GM23338 (cell line): ENCODE measurements around the gene KRT74. TPM values are rescaled to one million over a fixed set of nuclear protein-coding genes. Genes with fewer than 3 reads are reported as not detected.

Experiments
- ATAC-seq: fragments of 200-7000 bp; cut with Tn5 transposase; 3 replicates; pipeline ENCODE4 v1.9.1; 2020
- DNase-seq: peaks from one replicate; pipeline ENCODE4 v3.0.0-alpha.2; 2015; ENCODE audit warnings: low spot score
- H2AFZ ChIP-seq: fragments of 200-600 bp; sonication (generic); 2 replicates; pipeline ENCODE4 v1.8.0; 2016; ENCODE audit warnings: antibody characterized with exemption, mild to moderate bottlenecking, moderate library complexity
- H3F3A ChIP-seq: fragments of 200-600 bp; sonication (generic); replicated peaks from 2 replicates; pipeline ENCODE4 v1.8.0; 2017; ENCODE audit warnings: antibody characterized with exemption, mixed run types, low read depth
- H3K27ac ChIP-seq: fragments of 200-600 bp; sonication (generic); 2 replicates; pipeline ENCODE4 v1.6.1; 2016; ENCODE audit warnings: low read depth
- H3K27me3 ChIP-seq: fragments of 200-600 bp; sonication (generic); 2 replicates; pipeline ENCODE4 v1.8.0; 2016; ENCODE audit warnings: mild to moderate bottlenecking, mixed run types, moderate library complexity; ENCODE audit not compliant: insufficient read depth
- H3K36me3 ChIP-seq: fragments of 200-600 bp; sonication (generic); 2 replicates; pipeline ENCODE4 v1.8.0; 2016; ENCODE audit warnings: mild to moderate bottlenecking; ENCODE audit not compliant: insufficient read depth
- H3K4me1 ChIP-seq: fragments of 200-600 bp; sonication (generic); 2 replicates; pipeline ENCODE4 v1.8.0; 2016; ENCODE audit warnings: mild to moderate bottlenecking, moderate library complexity; ENCODE audit not compliant: insufficient read depth
- H3K4me2 ChIP-seq: fragments of 200-600 bp; sonication (generic); 2 replicates; pipeline ENCODE4 v1.7.1; 2017; ENCODE audit warnings: mixed run types
- H3K4me3 ChIP-seq: fragments of 200-600 bp; sonication (generic); 2 replicates; pipeline ENCODE4 v1.6.1; 2016; ENCODE audit warnings: mixed run types
- H3K79me2 ChIP-seq: fragments of 200-600 bp; sonication (generic); replicated peaks from 2 replicates; pipeline ENCODE4 v1.8.0; 2017; ENCODE audit warnings: mild to moderate bottlenecking; ENCODE audit not compliant: insufficient read depth
- H3K9me2 ChIP-seq: fragments of 200-600 bp; sonication (generic); 2 replicates; pipeline ENCODE4 v1.8.0; 2017; ENCODE audit not compliant: insufficient read depth
- H4K20me1 ChIP-seq: fragments of 200-600 bp; sonication (generic); replicated peaks from 2 replicates; pipeline ENCODE4 v1.8.0; 2017; ENCODE audit warnings: mild to moderate bottlenecking; ENCODE audit not compliant: insufficient read depth
- H3K27ac Mint-ChIP-seq: 2 replicates; pipeline ENCODE4 v1.8.0; 2020; ENCODE audit warnings: inconsistent platforms, mild to moderate bottlenecking, moderate library complexity, mixed read lengths
- H3K27me3 Mint-ChIP-seq: 3 replicates; pipeline ENCODE4 v1.8.0; 2022; ENCODE audit warnings: low read depth, mild to moderate bottlenecking, moderate library complexity, mixed read lengths, inconsistent platforms; ENCODE audit not compliant: insufficient read depth, poor library complexity
- H3K36me3 Mint-ChIP-seq: 3 replicates; pipeline ENCODE4 v1.8.0; 2021; ENCODE audit warnings: low read depth, mild to moderate bottlenecking, inconsistent platforms, moderate library complexity, mixed read lengths
- H3K4me1 Mint-ChIP-seq: 3 replicates; pipeline ENCODE4 v1.8.0; 2020; ENCODE audit warnings: mild to moderate bottlenecking, inconsistent platforms, mixed read lengths
- H3K4me3 Mint-ChIP-seq: 3 replicates; pipeline ENCODE4 v1.8.0; 2021; ENCODE audit warnings: moderate library complexity, mild to moderate bottlenecking, inconsistent platforms, mixed read lengths
- H3K9me3 Mint-ChIP-seq: 3 replicates; pipeline ENCODE4 v1.8.0; 2020; ENCODE audit warnings: moderate library complexity, mild to moderate bottlenecking, inconsistent platforms, mixed read lengths
- CREB1 ChIP-seq: fragments of 250-450 bp; sonication (Bioruptor Pico); IDR thresholded peaks from 2 replicates; pipeline ENCODE4 v1.5.0; 2020; ENCODE audit warnings: low read depth, mild to moderate bottlenecking, moderate library complexity
- JUNB ChIP-seq: IDR thresholded peaks from one replicate; pipeline ENCODE4 v1.6.1; 2016; ENCODE audit warnings: antibody characterized with exemption; ENCODE audit not compliant: unreplicated experiment
- POLR2AphosphoS5 ChIP-seq: IDR thresholded peaks from 2 replicates; pipeline ENCODE4 v1.6.1; 2016; ENCODE audit warnings: antibody characterized with exemption, low read depth
- ZNF331 ChIP-seq: fragments of 250-450 bp; sonication (Bioruptor Pico); IDR thresholded peaks from 2 replicates; pipeline ENCODE4 v1.5.0; 2020; ENCODE audit warnings: low read depth, mild to moderate bottlenecking, moderate library complexity
- polyA plus RNA-seq: library from polyadenylated mRNA; unstranded; fragments of >200 nt; fragmentation: Nextera tagmentation; extraction: Ambion mirVana; gene quantifications from 2 replicates; pipeline ENCODE4 v1.2.1, GENCODE V29; 2016
- total RNA-seq: library from RNA; depleted of rRNA; stranded (reverse); fragments of >200 nt; shearing (Covaris generic); gene quantifications from 2 replicates; pipeline ENCODE4 v1.2.3, GENCODE V29; 2014
- TF ChIP-seq, protein P1 (sequence below): fragments of 250-450 bp; sonication (Bioruptor Pico); IDR thresholded peaks from 2 replicates; pipeline ENCODE4 v1.5.0; 2020; ENCODE audit warnings: mild to moderate bottlenecking, moderate library complexity
- TF ChIP-seq, protein P2 (sequence below): IDR thresholded peaks from 2 replicates; pipeline ENCODE4 v1.6.1; 2016; ENCODE audit warnings: antibody characterized with exemption

Gene KRT74
- total and polyA plus RNA-seq, 2 experiments from 2014 or later: not detected

DNA sequence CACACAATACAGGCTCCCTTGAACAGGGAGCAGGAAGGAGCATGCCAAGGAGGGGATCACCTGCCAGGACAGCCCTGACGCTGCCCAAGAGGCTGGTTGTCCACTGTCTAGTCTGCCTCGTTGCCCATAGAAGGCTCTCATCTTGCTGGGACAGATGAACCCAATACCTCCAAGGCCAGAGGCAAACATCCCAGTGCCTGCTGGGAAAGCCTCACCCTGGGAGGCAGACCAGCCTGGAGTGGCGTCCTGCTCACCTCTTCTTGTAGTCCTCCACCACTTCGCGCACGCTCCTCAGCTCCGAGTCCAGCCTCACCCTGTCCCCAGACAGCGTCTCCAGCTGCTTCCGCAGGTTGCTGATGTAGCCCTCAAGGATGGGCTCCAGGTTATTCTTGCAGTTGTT is 42.3 kb upstream of the KRT74 start (continued):
- TF ChIP-seq, protein P1, sequence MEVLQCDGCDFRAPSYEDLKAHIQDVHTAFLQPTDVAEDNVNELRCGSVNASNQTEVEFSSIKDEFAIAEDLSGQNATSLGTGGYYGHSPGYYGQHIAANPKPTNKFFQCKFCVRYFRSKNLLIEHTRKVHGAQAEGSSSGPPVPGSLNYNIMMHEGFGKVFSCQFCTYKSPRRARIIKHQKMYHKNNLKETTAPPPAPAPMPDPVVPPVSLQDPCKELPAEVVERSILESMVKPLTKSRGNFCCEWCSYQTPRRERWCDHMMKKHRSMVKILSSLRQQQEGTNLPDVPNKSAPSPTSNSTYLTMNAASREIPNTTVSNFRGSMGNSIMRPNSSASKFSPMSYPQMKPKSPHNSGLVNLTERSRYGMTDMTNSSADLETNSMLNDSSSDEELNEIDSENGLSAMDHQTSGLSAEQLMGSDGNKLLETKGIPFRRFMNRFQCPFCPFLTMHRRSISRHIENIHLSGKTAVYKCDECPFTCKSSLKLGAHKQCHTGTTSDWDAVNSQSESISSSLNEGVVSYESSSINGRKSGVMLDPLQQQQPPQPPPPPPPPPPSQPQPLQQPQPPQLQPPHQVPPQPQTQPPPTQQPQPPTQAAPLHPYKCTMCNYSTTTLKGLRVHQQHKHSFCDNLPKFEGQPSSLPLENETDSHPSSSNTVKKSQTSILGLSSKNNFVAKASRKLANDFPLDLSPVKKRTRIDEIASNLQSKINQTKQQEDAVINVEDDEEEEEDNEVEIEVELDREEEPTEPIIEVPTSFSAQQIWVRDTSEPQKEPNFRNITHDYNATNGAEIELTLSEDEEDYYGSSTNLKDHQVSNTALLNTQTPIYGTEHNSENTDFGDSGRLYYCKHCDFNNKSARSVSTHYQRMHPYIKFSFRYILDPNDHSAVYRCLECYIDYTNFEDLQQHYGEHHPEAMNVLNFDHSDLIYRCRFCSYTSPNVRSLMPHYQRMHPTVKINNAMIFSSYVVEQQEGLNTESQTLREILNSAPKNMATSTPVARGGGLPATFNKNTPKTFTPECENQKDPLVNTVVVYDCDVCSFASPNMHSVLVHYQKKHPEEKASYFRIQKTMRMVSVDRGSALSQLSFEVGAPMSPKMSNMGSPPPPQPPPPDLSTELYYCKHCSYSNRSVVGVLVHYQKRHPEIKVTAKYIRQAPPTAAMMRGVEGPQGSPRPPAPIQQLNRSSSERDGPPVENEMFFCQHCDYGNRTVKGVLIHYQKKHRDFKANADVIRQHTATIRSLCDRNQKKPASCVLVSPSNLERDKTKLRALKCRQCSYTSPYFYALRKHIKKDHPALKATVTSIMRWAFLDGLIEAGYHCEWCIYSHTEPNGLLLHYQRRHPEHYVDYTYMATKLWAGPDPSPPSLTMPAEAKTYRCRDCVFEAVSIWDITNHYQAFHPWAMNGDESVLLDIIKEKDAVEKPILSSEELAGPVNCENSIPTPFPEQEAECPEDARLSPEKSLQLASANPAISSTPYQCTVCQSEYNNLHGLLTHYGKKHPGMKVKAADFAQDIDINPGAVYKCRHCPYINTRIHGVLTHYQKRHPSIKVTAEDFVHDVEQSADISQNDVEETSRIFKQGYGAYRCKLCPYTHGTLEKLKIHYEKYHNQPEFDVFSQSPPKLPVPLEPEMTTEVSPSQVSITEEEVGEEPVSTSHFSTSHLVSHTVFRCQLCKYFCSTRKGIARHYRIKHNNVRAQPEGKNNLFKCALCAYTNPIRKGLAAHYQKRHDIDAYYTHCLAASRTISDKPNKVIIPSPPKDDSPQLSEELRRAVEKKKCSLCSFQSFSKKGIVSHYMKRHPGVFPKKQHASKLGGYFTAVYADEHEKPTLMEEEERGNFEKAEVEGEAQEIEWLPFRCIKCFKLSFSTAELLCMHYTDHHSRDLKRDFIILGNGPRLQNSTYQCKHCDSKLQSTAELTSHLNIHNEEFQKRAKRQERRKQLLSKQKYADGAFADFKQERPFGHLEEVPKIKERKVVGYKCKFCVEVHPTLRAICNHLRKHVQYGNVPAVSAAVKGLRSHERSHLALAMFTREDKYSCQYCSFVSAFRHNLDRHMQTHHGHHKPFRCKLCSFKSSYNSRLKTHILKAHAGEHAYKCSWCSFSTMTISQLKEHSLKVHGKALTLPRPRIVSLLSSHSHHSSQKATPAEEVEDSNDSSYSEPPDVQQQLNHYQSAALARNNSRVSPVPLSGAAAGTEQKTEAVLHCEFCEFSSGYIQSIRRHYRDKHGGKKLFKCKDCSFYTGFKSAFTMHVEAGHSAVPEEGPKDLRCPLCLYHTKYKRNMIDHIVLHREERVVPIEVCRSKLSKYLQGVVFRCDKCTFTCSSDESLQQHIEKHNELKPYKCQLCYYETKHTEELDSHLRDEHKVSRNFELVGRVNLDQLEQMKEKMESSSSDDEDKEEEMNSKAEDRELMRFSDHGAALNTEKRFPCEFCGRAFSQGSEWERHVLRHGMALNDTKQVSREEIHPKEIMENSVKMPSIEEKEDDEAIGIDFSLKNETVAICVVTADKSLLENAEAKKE (CRISPR knock-in tag): no peak

GRCh38 chr12:52615208-52615868 is 41.7 kb upstream of the KRT74 start:
- Mint-ChIP-seq H3K4me3 (no peak overlapping the region), H3K9me3 (no peaks in the 10 kb centered on the region), H3K36me3 (no peaks in the 10 kb centered on the region), H3K27ac (no peak overlapping the region), H3K4me1 (no peaks in the 10 kb centered on the region), H3K27me3 (peaks cover 5% of the 10 kb centered on the region)
- Histone ChIP-seq H3K9me2 (no peaks in the 10 kb centered on the region), H3K27me3 (no peaks in the 10 kb centered on the region), H3K79me2 (no peaks in the 10 kb centered on the region), H3F3A (no peaks in the 10 kb centered on the region), H2AFZ (no peak overlapping the region), H3K36me3 (no peaks in the 10 kb centered on the region), H3K4me3 (no peak overlapping the region), H3K4me1 (no peaks in the 10 kb centered on the region), H4K20me1 (no peaks in the 10 kb centered on the region), H3K4me2 (no peak overlapping the region), H3K27ac (no peak overlapping the region)
- ATAC-seq (no peak), DNase-seq (no peak)
- TF ChIP-seq, protein P2, sequence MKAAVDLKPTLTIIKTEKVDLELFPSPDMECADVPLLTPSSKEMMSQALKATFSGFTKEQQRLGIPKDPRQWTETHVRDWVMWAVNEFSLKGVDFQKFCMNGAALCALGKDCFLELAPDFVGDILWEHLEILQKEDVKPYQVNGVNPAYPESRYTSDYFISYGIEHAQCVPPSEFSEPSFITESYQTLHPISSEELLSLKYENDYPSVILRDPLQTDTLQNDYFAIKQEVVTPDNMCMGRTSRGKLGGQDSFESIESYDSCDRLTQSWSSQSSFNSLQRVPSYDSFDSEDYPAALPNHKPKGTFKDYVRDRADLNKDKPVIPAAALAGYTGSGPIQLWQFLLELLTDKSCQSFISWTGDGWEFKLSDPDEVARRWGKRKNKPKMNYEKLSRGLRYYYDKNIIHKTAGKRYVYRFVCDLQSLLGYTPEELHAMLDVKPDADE: no peak
- TF ChIP-seq ZNF331 (CRISPR knock-in tag): no peak
- TF ChIP-seq, protein P1 (CRISPR knock-in tag): no peak
- no peak for TF ChIP-seq CREB1
- TF ChIP-seq POLR2AphosphoS5: no peak
- no peak for TF ChIP-seq JUNB
